Activated gamma-delta T cell treated with anti-CD3 and anti-CD28 coated beads, Interleukin-2, amount 50 U/mL, for 16 hours (primary cell): ENCODE data around the gene NECTIN2.
"Not testable (repeated sequence)": the region's sequence is repeated elsewhere in the genome, so short reads cannot be mapped to it uniquely, and the experiment has no call there.

Source experiments
- DNase-seq: peaks from one replicate; pipeline ENCODE4 v3.0.0-alpha.2; 2020; ENCODE audit warnings: low read depth

Gene NECTIN2

DNA sequence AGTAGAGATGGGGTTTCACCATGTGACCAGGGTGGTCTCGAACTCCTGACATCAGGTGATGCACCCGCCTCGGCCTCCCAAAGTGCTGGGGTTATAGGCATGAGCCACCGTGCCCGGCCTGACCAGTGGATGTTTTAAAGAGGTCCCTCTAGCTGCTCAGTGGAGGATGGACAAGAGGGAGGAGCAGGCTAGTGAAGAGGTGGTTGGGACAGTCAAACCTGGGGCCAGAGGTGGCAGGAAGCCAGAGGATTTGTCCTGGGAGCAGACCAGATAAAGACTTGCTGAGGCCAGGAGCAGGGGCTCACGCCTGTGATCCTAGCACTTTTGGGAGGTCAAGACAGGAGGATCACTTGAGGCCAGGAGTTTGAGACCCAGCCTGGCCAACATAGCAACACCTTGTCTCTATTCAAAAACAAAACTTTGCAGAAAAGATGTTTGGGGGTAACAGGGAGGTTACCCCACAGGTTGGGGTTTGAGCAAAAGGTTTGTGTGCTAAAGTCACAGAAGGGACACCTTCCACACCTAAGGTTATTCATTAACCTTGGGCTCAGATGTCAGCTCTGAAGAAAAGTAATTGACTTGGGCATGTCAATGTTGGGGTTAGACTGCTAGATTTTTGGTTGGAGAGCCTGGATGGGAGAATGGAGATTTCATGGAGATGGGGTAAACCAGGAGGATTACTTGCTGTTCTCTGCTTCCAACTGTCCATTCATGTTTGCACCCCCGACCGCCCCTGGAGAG is 28.2 kb upstream of the NECTIN2 start:
- no peak for DNase-seq

DNA sequence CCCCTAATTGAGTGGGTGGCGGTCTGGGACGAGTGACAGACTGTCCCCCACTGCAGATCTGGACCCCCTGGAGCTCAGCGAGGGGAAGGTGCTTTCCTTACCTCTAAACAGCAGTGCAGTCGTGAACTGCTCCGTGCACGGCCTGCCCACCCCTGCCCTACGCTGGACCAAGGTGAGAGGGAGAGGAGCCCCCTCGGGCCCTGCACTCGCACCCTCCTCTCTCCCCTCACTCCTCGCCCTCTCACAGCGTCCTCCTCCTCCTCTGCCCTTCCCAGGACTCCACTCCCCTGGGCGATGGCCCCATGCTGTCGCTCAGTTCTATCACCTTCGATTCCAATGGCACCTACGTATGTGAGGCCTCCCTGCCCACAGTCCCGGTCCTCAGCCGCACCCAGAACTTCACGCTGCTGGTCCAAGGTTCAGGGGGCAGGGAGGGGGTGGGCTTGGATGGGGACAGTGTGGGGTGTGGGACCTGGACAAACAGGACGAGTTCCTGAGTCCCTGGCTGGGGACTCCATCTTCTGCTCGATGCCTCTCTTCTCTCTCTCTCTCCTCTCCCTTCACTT is 27.5 kb upstream of the NECTIN2 start:
- no peak for DNase-seq

DNA sequence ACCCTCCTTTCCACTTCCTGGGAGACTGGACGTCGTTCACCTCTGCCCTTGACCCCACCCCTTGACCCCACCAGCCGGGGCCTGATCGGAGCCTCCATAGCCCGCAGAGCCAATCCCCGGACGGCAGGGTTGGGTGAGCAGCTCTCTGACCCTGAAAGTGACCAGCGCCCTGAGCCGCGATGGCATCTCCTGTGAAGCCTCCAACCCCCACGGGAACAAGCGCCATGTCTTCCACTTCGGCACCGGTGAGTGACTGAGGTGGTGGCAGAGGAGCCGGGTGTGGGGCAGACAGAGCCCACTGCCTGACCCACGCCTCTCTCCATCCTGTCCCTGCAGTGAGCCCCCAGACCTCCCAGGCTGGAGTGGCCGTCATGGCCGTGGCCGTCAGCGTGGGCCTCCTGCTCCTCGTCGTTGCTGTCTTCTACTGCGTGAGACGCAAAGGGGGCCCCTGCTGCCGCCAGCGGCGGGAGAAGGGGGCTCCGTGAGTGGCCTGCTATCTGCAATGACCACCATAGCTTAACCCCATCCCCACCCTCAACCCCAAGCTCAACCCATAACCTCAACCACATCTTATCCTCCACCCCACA is 26.8 kb upstream of the NECTIN2 start:
- DNase-seq = no peak

DNA sequence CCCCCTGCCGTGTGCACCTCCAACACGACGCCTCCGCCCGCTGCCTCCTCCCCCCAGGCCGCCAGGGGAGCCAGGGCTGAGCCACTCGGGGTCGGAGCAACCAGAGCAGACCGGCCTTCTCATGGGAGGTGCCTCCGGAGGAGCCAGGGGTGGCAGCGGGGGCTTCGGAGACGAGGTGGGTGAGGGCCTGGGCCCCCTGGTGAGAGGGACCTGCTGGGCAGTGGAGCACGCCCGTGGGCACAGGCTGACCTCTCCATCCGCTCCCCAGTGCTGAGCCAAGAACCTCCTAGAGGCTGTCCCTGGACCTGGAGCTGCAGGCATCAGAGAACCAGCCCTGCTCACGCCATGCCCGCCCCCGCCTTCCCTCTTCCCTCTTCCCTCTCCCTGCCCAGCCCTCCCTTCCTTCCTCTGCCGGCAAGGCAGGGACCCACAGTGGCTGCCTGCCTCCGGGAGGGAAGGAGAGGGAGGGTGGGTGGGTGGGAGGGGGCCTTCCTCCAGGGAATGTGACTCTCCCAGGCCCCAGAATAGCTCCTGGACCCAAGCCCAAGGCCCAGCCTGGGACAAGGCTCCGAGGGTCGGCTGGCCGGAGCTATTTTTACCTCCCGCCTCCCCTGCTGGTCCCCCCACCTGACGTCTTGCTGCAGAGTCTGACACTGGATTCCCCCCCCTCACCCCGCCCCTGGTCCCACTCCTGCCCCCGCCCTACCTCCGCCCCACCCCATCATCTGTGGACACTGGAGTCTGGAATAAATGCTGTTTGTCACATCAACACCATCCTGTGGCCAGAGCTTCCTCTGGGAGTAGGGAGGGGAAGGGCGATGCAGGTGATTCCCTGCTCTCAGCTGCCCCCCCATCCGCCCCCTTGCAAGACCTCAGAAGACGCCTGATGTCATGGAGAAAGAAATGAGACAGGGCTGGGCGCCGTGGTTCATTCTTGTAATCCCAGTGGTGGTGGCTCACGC is 25.2 kb upstream of the NECTIN2 start:
- DNase-seq = no peak

DNA sequence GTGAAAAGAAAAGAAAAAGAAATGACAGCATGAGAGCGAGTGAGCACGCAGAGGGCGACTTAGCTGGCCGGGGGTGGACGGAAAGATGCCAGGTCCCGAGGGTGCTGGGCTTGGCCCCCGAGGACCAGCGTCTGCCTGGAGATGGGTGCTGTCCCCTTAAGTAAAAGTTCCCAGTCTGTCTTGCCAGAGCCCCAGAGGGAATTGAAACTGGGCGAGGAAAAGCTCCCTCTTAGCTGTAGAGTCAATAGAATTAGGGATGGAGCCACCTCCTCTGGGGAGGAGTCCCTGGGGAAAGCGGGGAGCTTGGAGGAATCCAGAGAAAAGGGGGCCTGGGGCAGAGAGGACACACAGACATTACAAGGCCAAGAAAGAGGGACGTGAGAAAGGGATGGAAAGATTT is 23.9 kb upstream of the NECTIN2 start:
- DNase-seq = no peak

DNA sequence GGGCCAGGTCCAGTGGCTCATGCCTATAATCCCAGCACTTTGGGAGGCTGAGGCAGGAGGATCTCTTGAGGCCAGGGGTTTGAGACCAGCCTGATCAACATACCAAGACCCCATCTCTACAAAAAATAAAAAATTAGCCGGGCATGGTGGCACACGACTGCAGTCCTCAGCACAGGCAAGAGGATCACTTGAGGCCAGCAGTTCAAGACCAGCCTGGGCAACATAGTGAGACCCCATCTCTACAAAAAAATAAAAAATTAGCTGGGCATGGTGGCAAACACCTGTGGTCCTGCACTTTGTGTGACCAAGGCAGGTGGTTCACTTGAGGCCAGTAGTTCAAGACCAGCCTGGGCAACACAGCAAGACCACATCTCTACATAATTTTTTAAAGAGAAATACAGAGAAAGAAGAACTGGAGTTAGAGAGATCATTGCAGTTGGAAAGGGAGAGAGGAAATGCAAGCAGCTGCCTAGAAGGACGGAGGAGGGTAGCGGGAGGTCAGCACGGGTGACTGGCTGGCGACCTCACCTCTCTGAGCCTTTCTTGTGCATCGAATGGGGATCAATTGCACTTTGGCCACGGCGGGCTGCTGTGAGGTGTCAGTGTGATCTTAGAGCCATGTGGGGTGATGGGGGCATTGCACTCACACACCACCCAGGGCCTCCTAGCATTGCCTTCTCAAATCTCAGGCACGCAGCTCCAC is 23.3 kb upstream of the NECTIN2 start:
- no peak for DNase-seq

DNA sequence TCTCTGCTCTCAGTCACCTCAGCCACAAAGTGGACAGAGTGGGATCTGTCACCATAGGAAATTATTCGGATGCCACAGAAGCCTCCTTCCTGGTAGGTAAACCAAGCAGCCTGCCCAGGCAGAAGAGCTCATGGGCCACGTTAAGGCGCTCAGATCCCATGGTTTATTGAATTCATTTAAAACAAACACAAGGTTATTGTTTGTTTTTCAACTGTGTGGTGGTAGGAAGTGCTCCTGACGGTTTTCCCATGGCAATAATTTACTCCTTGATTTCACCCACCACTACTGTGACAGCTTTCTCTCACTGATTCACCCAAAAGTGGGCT is 22.8 kb upstream of the NECTIN2 start:
- no peak for DNase-seq

DNA sequence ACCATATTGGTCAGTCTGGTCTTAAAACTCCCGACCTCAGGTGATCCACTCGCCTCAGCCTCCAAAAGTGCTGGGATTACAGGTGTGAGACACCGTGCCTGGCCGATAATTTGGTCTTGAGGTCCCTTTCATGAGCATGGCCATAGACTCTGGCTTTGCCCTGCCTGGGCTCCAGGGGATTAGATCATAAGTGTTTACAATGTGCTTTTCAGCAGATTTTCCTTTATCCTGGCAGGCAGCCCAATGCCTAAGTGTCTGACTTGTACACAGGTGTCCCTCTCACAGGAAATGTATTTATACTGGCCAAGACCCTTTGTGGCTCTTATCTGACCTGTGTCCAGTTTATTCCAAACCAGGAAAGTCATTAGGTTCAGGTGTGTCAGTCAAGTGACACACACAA is 21.3 kb upstream of the NECTIN2 start:
- no peak for DNase-seq

DNA sequence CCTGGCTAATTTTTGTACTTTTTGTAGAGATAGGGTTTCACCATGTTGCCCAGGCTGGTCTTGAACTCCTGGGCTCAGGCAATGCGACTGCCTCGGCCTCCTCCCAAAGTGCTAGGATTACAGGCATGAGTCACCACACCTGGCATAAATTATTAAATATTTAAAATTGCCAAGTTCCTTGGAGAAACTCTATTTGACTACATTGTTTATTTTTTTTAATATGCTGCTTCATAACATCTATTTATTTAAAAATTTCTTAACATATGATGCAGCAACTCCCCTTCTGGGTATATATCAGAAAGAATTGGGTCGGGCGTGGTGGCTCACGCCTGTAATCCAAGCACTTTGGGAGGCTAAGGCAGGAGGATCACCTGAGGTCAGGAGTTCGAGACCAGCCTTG is 13.2 kb upstream of the NECTIN2 start:
- not testable (repeated sequence) for DNase-seq

DNA sequence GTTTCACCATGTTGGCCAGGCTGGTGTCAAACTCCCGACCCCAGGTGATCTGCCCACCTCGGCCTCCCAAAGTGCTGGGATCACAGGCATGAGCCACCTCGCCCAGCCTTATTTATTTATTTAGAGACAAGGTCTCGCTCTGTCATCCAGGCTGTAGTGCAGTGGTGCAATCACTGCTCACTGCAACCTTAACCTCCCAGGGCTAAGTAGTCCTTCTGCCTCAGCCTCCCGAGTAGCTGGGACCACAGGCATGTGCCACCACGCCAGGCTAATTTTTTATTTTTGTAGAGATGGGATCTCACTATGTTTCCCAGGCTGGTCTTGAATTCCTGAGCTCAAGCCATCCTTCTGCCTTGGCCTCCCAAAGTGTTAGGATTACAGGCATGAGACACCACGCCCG is 11.7 kb upstream of the NECTIN2 start:
- DNase-seq = not testable (repeated sequence)

DNA sequence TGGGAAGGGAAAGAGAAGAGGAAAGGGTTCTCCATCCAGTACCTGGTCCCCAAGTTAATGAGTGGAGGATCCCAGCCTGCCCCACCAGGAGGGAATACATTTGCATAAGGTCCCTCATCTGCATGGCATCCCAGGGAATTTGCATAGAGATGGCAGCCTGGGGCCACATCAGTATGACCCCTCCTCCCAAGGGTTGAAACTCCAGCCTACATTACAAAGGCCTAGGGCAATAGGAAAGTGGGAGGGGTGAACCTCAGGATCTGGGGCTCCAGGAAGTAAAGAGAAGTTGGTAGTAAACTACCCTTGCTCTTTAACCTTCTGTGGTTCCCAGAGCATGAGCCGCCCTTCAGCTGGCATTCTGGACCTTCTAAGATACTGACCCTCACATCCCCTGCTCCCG is 6.8 kb upstream of the NECTIN2 start:
- no peak for DNase-seq

DNA sequence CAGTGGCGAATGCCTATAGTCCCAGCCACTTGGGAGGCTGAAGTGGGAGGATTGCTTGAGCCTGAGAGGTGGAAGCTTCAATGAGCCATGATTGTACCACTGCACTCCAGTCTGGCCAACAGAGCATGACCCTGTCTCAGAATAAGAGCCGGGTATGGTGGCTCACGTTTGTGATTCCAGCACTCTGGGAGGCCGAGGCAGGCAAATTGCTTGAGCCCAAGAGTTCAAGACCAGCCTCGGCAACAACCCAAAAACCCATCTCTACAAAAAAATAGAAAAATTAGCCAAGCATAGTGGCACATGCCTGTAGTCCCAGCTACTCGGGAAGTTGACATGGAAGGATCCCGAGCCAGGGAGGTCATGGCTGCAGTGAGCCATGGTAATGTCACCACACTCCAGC is 5.3 kb upstream of the NECTIN2 start:
- no peak for DNase-seq

DNA sequence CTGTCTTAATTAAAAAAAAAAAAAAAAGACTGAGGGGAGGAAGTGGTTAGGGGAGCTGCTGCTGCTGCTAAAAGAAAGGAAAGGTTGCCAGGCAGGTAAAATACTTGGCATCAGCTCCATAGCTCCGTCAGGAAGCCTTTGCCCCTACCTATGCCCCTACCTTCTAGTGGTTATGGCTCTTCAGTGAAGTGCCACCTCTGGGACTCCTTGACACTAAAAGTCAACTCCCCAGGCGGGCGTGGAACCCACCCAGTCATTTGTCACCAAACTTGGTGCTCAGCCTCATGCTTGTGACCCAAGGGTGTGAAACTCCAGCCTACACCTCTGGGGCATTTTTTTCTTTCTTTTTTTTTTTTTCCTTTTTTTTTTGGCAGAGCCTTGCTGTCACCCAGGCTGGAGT is 4.9 kb upstream of the NECTIN2 start:
- DNase-seq = no peak

DNA sequence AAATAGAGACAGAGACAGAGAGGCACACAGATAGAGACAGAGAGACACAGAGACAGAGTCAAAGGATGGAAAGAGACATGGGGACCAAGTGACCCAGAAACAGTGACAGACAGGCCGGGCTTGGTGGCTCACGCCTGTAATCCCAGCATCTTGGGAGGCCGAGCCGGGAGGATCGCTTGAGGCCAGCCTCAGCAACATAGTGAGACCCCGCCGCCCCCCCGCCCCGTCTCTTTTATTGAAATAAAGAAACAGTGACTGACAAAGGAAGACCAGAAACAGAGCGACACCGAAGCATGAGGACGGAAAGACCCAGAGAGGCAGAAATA is 848 bp upstream of the NECTIN2 start:
- no peak for DNase-seq

DNA sequence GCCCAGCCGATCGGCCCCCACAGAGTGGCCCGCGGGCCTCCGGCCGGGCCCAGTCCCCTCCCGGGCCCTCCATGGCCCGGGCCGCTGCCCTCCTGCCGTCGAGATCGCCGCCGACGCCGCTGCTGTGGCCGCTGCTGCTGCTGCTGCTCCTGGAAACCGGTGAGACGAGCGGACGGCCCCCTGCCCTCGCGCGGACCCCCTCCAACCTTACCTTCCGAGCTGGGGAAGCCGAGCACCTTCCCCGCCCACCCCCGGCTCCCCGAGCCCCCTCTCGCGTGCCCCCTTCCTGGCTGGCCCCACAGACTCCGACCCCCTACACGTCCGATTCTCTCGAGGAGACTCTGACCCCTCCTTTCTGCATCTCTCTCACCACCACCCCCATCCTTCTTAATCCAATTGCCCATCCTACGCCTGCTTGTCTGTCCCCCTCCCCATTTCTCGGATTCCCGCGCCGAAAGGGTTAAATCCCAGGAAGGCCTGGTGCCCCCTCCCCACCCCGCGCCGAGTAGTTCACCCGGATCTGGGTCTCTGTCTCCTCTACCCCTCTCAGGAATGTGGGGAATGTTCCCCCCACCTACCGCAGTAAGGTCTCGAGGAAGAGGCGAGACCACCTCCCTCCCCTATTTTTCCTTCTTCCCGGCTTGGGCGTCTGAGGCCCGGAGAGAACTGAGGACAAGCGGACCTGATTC is 502 bp downstream of the NECTIN2 start:
- DNase-seq = no peak

DNA sequence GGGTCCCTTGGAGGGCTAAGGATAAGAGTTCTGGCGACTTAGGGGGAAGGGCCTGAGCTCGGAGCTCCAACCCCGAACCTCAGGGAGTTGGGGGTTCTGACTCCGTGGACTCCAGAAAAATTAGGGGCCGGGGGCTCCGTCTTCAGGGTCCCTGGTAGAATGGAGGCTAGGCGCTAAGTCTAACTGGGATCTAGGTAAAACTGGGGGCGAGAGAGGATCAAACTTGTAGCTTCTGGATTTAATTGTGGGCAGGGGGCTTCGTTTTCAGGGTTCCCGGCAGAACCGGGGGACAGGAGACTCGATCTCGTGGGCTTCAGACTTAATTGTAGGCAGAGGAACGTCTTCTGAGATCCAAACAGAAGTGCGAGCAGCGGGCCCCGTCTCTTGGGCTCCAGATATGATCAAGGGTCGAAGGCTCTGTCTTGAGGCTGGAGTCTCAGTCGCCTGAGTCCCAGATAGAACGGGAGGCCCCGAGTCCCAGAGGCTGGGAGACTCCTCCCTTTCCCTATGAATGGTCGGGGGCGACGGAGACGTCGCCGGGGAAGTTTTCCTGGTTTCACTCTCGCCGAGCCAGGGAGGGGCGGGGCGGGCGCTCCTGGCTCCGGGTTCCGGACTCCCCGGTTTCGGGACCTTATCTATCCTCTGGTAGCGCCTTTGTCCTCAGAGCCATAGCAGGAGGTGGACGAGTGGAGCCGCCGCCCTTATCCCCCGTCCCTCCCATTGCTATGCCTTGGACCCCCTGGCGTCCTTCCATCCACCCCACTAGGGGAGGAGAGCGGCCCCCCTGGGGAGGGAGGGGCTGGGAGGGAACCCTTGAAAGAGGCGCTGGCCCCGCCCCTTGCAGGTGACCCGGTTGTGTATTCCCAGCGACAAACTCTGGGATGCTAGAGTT is 1.3 kb downstream of the NECTIN2 start:
- DNase-seq = no peak

DNA sequence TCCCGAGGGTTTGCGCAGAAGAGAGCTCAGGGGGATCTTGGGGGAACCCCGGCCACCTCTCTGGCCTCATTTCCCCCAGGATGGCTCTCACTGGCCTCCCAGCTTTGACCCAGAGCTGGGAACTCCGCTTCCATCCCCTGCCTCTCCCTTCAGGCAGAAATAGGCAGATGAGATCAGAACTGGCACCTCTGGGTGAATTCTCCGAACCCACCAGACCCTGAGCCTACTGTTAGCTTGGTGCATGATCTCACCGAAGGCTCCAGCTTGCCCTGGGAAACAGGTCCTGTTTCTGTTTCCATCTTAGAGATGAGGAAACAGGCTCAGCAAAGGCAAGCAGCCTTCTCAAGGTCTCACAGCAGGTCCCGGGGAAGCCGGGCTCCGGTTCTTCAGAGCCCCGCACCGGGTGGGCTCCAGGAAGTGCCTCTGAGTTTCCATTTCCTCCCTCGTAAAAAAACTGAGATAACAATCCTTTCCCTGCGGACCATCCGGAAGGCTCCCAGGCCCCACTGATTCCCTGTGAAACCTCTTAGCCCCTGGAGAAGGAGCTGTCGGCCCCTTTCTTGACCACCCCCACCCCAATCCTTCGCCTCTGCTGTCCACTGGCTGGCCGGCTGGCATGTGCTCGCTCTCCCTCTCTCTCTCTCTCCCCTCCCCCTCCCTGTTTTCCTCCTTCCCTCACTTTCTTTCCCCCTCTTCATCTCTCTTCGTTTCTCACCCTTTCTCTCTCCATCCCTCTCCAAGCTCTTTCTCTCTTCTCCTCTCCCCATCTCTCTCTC is 2.1 kb downstream of the NECTIN2 start:
- no peak for DNase-seq

DNA sequence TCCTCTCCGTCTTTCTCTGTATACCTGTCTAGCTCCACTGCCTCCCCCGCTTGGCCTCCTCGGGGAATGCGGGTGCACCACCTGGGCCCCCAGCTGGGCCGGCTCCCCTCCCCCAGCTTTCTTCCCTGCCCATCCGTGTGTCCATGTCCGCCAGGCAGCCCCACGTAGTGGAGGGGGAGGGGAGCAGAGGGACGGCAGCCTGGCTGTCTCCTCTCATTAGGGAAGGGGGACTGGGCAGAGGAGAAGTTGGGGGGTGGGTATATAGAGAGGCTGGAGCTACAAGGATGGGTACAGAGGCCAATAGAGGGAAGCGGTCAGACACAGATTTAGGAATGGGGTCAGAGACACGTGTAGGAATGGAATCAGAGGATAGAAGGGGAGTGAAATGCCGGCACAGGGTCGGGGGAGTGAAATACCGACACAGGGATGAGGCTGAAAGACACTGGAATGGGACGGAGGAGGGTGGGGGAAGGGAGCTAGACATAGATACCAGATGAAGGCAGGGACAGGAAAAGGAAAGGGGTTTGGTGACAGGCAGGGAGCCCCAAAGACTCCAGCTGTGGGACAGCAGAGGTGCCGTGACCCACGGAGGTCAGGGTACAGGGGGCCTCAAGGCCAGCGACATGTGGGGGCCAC is 2.8 kb downstream of the NECTIN2 start:
- DNase-seq = no peak

DNA sequence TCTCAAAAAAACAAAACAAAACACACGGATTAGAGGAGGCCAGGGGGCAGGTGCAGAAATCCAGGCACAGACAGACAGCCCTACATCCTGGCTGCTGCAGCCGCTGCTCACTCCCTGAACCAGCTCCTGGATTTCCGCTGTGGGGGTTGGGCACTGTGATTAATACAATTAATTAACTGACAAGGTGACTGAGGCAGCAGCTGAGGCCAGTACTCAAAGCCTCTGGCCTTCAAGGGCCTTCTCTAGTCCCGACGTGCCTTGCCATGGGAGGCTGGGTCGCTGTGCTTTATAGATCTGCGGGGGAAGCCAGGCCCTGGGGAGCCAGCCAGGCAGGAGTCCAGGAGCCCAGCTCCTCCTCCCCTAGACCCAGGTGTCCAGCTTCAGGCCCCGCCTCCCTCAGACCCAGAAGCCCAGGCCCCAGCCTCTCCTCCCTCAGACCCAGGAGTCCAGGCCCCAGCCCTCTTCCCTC is 4.6 kb downstream of the NECTIN2 start:
- no peak for DNase-seq
